GM23248 (cell line): ENCODE measurements around the gene CASP7.

Experiments
- EZH2 ChIP-seq: fragments of 200-600 bp; sonication (generic); IDR thresholded peaks from 2 replicates; pipeline ENCODE4 v1.6.1; 2018; ENCODE audit warnings: antibody characterized with exemption, mild to moderate bottlenecking; ENCODE audit not compliant: insufficient read depth, poor library complexity, severe bottlenecking
- EZH2phosphoT487 ChIP-seq: fragments of 200-600 bp; sonication (generic); IDR thresholded peaks from 2 replicates; pipeline ENCODE4 v1.6.1; 2018; ENCODE audit warnings: antibody characterized with exemption, moderate library complexity, mild to moderate bottlenecking, low read depth; ENCODE audit not compliant: insufficient read depth

- TF ChIP-seq EZH2phosphoT487 (no peak), EZH2 (no peak)
Observed at GRCh38 chr10:113665806-113666354, 13.8 kb upstream of the CASP7 start.
